GM19023 (cell line): ENCODE measurements around the gene FER.
"Not testable (repeated sequence)": the region's sequence is repeated elsewhere in the genome, so short reads cannot be mapped to it uniquely, and the experiment has no call there.

ENCODE experiments used
- ATAC-seq: cut with Tn5 transposase; IDR thresholded peaks from one replicate; pipeline ENCODE4 v1.9.1; 2021; ENCODE audit warnings: mild to moderate bottlenecking, moderate library complexity; ENCODE audit not compliant: unreplicated experiment

The FER gene

GRCh38 chr5:108747774-108748400 lies at the start of gene FER:
Gene FER, plus strand, starts transcription at chr5:108747897. Its CDS starts 50,286 bp downstream, at chr5:108798183.
- ATAC-seq, result peak; percentile 11

GRCh38 chr5:108700388-108700787 lies 47.3 kb upstream of the FER start:
- ATAC-seq, result not testable (repeated sequence)

- ATAC-seq, result no peak
These were observed 46.8 kb upstream of the FER start for GRCh38 chr5:108700930-108701329.

GRCh38 chr5:108702546-108702945 lies 45.2 kb upstream of the FER start:
- no peak for ATAC-seq

- ATAC-seq, result no peak
These were observed 44.4 kb upstream of the FER start for GRCh38 chr5:108703313-108703712.

- no peak for ATAC-seq
These were observed 40.6 kb upstream of the FER start for GRCh38 chr5:108707141-108707540.

GRCh38 chr5:108711898-108712297 lies 35.8 kb upstream of the FER start:
- ATAC-seq, result no peak

GRCh38 chr5:108715408-108715807 lies 32.3 kb upstream of the FER start:
- no peak for ATAC-seq

- ATAC-seq, result peak; percentile 90
These were observed 27.3 kb upstream of the FER start for GRCh38 chr5:108720391-108720790.

- no peak for ATAC-seq
These were observed 21.1 kb upstream of the FER start for GRCh38 chr5:108726446-108727235.

- no peak for ATAC-seq
These were observed 20.5 kb upstream of the FER start for GRCh38 chr5:108727236-108727650.

- peak; percentile 91 for ATAC-seq
These were observed 19.8 kb upstream of the FER start for GRCh38 chr5:108727651-108728565.

GRCh38 chr5:108728566-108729241 lies 19.0 kb upstream of the FER start:
- ATAC-seq, result peak; percentile 35

- no peak for ATAC-seq
These were observed 18.5 kb upstream of the FER start for GRCh38 chr5:108729242-108729615.

GRCh38 chr5:108730617-108731340 lies 16.9 kb upstream of the FER start:
- peak; percentile 32 for ATAC-seq

- ATAC-seq, result no peak
These were observed 11.9 kb upstream of the FER start for GRCh38 chr5:108735790-108736189.

- ATAC-seq, result no peak
These were observed 10.8 kb upstream of the FER start for GRCh38 chr5:108736855-108737254.

GRCh38 chr5:108739376-108739775 lies 8.3 kb upstream of the FER start:
- ATAC-seq, result no peak

- ATAC-seq, result no peak
These were observed 7.8 kb upstream of the FER start for GRCh38 chr5:108739906-108740305.

GRCh38 chr5:108743319-108743718 lies 4.4 kb upstream of the FER start:
- no peak for ATAC-seq
